AG08395 (cell line): ENCODE measurements around the gene WWP2.
A peak's percentile ranks its signal among the peaks of the same experiment; 100 is the strongest.

Experiments used
- DNase-seq: peaks from one replicate; pipeline ENCODE4 v3.0.0; 2012; ENCODE audit warnings: mixed read lengths, low spot score

The WWP2 gene

GRCh38 chr16:69927056-69927757 is 165.1 kb downstream of the WWP2 start:
- peak; percentile 68 for DNase-seq

DNA sequence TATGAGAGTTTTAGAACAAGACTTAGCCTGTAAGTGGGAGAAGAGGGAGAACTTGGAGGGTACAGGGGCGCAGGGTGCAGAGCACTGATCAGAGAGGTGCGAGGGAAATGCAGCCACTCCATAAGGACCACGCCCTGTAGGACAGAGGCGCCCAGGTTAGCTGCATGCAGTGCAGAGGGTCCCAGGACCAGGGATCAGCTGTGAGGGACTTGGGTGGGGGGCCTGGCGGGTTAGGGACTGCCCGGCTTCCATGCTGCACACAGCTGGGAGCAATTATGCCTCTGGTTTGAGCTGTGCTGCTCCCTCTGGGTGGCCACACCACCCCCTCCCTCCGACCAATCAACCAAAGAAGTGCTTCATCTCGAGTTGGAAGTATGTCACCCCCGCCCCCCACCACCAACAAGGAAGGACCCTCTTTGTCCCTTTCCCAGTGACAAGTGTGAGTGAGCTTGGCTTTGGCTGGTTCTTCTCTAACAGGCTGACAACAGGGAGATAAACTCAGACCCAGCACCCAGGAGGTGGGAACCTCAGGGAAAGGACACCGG is 166.8 kb downstream of the WWP2 start:
- no peak for DNase-seq

- no peak for DNase-seq
Observed at GRCh38 chr16:69929480-69929879, 167.3 kb downstream of the WWP2 start.

DNA sequence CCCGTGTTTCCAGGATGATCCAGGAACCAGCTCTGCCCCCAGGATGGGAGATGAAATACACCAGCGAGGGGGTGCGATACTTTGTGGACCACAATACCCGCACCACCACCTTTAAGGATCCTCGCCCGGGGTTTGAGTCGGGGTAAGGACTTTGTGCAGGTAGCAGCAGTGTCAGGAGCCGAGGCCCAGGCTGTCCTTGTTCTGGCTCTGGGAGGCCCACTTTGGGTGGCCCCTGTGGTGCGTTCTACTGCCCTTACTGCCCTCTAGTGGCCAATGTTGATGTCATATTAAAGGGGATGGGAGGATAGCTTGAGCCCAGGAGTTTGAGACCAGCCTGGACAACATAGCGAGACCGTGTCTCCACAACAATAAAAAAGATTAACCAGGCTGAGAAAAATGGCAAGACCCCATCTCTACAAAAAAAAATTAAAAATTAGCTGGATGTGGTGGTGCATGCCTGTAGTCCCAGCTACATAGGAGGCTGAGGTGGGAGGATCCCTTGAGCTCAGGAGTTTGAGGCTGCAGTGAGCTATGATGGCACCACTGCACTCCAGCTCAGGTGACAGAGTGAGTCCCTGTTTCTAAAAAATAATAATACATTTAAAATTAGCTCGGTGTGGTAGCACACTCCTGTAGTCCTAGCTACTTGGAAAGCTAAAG is 168.1 kb downstream of the WWP2 start:
- peak; percentile 85 for DNase-seq

DNA sequence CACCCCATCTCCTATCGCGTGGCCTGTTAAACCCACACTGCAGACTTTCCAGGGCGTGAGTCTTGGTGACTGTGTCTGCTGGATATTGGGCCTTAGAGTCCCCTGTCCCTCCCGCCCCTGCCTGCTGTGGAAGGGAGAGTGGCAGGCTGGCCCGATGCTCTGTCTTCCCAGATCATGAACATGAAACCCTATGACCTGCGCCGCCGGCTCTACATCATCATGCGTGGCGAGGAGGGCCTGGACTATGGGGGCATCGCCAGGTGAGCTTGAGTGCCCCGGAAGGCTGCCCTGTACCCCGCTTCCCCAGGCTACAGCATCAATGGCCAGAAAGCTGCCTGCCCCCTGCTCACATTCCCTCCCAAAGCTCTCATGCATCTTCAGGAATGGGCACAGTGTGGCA is 169.5 kb downstream of the WWP2 start:
- DNase-seq: no peak

DNA sequence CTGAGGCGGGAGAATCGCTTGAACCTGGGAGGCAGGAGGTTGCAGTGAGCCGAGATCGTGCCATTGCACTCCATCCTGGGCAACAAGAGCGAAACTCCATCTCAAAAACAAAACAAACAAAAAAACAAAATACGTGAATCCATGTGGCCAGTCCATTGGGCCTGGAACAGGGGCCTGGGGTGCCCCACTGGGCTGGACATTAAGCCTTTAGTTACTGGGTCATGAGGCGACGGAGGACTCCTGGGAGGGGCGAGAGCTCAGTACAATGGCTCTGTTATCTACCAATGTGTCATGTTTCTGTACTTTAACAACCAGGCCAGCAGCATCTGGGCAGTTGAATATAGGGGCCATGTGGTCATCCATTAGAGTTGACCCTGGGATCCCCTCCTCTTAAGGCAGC is 170.1 kb downstream of the WWP2 start:
- no peak for DNase-seq

GRCh38 chr16:69932691-69933392 is 170.7 kb downstream of the WWP2 start:
- DNase-seq: no peak

DNA sequence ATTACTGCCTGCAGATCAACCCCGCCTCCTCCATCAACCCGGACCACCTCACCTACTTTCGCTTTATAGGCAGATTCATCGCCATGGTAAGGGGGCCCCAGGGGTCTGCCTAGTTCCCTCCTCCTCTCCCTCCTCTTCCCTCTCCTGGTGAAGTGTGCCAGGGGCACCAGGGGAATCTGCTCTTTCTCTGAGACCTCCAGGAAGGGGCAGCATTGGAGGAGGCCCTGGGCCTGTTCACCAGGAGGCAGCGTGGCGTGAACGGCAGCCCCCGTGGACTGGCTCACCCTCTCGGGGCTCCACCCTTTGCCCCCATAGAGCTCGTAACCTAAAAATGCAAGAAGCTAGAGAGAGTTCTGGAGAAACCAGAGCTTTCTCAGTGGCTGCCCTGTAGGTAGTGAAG is 171.9 kb downstream of the WWP2 start:
- DNase-seq: no peak

DNA sequence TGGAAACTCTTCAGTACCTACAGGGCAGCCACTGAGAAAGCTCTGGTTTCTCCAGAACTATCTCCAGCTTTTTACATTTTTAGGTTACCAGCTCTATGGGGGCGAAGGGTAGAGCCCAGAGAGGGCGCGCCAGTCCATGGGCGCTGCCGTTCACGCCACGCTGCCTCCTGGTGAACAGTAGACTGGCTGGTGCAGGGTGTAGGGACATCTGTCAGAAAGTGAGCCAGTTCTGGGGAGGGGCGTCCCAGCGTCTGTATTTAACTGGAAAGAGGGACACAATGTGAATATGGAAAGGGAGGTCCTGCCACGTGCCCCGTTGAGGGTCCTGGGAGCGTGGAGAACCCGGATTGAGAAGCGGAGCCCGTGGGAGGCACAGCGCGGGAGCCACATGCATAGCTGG is 172.6 kb downstream of the WWP2 start:
- DNase-seq: no peak

DNA sequence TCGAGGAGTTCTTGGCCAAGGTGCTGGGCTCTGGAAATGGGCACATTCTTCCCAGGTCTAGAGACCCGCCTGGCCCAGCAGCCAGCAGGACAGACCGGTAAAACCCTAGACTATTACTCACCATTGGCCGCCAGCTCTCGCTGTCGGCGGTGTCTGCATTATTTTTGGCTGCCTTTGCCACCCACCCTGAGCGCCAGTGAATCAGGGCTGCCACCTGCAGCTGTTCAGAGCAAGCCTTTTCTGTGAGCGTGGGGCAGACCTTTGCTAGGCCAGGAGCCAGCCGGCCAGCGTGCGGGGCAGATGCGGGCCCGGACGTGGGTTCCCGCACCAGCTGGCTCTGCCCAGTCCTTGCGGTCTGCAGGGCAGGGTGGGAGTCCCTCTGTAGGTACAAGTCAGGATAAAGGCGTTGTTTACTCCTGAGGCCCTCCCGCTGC is 173.2 kb downstream of the WWP2 start:
- no peak for DNase-seq

GRCh38 chr16:69935740-69936139 is 173.6 kb downstream of the WWP2 start:
- DNase-seq: no peak

DNA sequence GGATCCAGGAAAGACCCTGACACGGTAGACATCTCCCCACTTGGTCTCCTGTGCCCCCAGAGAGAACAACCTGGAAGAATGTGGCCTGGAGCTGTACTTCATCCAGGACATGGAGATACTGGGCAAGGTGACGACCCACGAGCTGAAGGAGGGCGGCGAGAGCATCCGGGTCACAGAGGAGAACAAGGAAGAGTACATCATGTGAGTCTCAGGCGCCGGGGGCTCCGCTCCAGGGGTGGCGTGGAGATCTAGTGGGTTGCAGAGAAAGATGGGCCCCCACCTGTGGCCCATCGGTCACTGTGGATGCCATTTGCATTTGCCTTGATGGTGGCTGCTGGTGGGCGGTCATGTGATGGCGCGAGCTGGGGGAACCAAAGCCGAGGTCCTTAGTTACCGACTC is 174.1 kb downstream of the WWP2 start:
- no peak for DNase-seq

GRCh38 chr16:69936751-69937211 is 174.6 kb downstream of the WWP2 start:
- no peak for DNase-seq

DNA sequence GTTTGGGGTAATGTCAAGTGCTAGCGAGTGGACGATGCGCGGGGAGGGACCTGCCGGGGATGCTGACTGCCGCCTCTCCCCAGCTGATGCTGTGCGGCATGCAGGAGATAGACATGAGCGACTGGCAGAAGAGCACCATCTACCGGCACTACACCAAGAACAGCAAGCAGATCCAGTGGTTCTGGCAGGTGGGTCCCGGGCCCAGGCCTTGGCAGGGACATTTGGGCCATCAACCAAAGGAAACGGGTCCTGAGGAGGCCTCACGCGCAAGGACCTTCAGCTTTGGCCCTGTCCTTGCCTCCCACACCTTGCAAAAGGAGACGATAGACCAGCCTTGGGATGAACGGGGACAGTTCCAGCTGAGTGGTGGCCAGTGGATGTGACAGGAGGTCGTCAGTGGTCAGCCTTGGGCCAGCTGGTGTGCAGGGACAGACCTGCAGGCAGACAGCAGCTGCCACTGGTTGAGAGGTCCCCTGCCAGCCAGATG is 175.4 kb downstream of the WWP2 start:
- DNase-seq: peak; percentile 19

DNA sequence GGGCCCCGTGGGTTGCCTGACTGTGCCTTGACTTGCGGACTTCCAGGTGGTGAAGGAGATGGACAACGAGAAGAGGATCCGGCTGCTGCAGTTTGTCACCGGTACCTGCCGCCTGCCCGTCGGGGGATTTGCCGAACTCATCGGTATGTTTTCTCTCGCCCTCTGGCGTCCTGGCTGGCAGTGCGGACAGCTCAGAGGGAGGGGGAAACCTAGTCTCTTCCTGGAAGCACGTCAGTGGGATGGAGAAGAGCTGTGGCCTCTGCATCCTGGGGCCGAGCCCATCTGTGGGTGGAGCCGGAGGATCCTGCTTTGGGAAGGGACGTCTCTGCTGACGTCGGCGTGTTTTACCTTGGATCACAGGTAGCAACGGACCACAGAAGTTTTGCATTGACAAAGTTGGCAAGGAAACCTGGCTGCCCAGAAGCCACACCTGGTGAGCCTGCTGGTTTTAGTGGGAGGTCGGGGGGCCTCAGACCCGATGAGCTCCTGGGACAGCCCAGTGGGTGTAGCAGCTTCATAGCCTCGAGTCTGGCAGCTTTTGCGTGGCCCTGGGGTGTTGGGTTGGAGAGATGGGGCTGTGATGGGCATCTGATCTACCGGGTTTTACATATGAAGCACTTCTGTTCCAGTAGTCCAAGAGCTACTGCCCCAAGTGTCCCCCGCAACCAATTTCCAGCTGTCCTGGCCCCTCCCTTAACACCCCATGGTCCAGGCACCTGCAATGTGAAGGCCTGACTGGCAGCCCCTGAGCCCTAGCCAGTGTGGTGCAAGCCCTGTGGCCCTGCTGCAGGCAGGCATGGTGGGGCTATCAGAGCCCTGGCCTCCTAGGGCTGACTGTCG is 177.1 kb downstream of the WWP2 start:
- DNase-seq: no peak

GRCh38 chr16:69939821-69940585 is 177.9 kb downstream of the WWP2 start:
- DNase-seq: no peak

GRCh38 chr16:69940676-69941075 is 178.5 kb downstream of the WWP2 start:
- no peak for DNase-seq

DNA sequence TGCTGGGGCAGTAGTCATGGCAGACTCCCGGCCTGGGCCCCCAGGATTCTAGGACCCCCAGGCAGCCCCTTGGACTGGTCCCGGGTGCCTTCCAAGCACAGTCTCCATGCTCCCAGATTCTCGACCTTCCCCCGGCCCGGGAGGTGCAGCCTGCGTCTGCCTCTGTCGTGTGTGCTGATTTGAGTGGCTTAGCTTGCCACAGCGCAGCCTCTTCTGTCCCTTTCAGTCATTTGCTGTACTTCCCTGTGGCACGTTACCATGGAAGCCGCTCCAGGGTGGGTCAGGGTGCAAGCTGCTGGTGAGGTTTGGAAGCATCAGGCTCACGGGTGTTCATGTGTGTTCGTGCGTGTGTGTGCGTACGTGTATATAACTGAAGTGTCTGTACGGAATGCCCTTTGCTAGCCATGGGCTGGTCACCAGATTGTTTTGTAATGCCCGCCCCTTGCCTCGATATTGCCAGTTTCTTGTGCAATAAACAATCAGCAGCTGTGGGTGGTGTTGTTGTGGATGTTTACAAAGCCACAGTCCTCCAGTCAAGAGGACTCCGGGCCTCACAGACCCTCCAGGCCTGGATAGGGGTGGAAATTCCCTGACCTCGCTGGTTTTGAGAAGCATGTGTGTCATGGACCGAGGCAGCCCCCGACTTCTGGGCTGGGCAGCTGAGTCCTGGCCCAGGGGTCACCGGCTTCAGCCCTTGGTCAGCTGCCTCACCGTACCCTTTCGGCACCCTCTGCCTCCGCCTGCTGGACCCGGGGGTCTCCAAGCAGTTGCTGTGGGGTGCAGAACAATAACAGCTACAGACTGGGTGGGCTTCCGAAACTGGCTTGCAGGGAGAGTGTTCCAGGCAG is 179.3 kb downstream of the WWP2 start:
- DNase-seq: peak; percentile 51

DNA sequence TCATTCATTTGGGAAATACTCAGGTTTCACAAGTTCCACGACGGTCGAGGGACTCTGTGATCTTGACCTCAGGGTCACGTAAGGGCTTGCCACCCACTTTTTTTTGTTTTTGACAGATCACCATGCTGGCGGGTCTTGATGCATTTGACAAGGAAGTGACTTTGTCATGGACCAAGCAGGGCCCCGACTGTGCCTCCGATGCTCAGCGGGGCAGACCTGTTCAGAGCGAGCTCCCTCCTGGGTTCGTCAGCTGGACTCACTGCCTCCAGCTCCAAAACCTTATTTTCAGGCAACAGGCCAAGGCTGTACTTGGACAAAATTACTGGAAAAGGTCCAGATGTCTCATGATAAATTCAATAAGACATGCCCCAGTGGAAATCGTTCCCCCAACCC is 180.0 kb downstream of the WWP2 start:
- DNase-seq: no peak

DNA sequence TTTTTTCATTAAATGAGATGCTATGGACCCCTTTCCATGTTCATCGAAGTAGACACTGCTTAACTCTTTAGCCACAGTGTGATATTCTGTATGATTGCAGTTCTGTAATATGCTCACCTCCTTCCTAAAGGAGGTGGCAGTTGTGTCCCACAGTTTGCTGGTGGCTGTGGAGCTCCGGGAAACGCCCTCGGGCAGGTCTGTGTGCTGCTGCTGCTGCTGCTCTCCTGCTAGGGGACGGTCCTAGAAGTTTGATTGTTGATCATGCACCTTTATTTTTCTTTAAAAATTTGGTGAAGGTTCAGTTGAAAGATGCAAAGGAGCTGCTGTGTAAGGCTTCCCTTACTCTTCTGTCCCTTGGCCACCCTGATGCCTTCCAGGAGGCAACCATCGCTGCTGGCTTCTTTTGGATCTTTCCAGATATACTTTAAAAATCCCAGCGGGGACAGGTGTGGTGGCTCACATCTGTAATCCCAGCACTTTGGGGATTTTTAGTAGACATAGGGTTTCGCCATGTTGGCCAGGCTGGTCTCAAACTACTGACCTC is 180.6 kb downstream of the WWP2 start:
- DNase-seq: no peak
